Body of pancreas (tissue), 4 donors: Measurements from ENCODE around the gene MPZL1.

Experiments
- POLR2A ChIP-seq, 3 donors: fragments of 450-650 bp; IDR thresholded peaks; one replicate each; pipeline ENCODE4 v1.6.1; 2016; ENCODE audit warnings: antibody characterized with exemption in 3 of 3, mild to moderate bottlenecking in 2 of 3
- TF ChIP-seq, protein P1 (sequence below), 7 experiments: fragments of 450-650 bp in 4 of 7; fragments of 200-600 bp in 3 of 7; sonication (generic) in 3 of 7; IDR thresholded peaks; one replicate each; pipeline ENCODE4 v1.5.1; 2016 to 2019; ENCODE audit warnings: antibody characterized with exemption in 7 of 7

DNA sequence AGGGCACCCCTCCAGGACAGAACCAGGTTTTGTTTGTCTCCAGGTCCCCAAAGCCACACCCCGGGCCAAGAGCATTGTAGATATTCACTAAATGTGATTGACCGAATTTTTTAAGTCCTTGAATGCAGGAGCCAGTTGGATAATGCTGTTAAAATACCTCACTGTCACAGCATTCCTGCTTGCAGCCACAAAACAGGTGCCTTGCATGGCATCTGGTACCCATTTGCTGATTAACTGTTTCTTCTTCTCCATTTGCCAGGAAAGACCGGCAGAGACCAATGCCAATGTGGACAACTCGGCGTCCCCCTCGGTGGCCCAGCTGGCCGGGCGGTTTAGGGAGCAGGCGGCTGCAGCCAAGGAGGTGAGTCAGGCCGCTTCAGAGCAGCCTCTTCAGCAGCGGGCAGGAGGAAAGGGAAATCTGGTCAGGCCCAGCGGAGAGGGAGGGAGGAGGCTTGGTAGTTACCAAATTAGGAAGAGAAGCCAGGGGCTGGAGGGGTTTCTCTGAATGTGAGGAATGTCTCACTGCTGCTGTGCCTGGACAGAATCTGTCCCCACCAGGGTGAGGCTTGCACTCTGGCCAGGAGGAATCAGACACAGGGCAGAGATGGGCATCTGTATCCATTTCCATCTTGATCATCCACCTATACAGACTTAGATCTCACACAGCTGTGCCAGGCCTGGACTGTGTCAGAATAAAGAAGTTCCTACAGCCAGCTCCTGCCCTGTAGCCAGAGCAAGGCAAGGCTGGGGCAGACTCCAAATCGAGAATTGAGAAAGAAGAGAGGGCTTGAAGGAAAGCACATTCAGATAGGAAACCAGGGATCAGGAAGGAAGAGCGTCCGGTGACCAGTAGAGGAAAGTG, 37.9 kb upstream of the MPZL1 start:
- TF ChIP-seq, protein P1, sequence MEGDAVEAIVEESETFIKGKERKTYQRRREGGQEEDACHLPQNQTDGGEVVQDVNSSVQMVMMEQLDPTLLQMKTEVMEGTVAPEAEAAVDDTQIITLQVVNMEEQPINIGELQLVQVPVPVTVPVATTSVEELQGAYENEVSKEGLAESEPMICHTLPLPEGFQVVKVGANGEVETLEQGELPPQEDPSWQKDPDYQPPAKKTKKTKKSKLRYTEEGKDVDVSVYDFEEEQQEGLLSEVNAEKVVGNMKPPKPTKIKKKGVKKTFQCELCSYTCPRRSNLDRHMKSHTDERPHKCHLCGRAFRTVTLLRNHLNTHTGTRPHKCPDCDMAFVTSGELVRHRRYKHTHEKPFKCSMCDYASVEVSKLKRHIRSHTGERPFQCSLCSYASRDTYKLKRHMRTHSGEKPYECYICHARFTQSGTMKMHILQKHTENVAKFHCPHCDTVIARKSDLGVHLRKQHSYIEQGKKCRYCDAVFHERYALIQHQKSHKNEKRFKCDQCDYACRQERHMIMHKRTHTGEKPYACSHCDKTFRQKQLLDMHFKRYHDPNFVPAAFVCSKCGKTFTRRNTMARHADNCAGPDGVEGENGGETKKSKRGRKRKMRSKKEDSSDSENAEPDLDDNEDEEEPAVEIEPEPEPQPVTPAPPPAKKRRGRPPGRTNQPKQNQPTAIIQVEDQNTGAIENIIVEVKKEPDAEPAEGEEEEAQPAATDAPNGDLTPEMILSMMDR (IDR thresholded peaks at IDR 0.05), result no peak
- no peak for TF ChIP-seq POLR2A (IDR thresholded peaks at IDR 0.05)
